GM15510 (cell line): Measurements from ENCODE around the gene BDH1.
A peak's percentile ranks its signal among the peaks of the same experiment; 100 is the strongest.

Source experiments
- POLR2A ChIP-seq: IDR thresholded peaks from 3 replicates; pipeline ENCODE4 v1.6.1; 2011; ENCODE audit warnings: borderline replicate concordance; ENCODE audit not compliant: insufficient read length; ENCODE audit errors: extremely low read depth

BDH1 gene

GRCh38 chr3:197583371-197583770 lies 27.6 kb upstream of the BDH1 start:
- TF ChIP-seq POLR2A = no peak

GRCh38 chr3:197580253-197580691 lies 24.5 kb upstream of the BDH1 start:
- no peak for TF ChIP-seq POLR2A

GRCh38 chr3:197578376-197578775 lies 22.6 kb upstream of the BDH1 start:
- TF ChIP-seq POLR2A = no peak

DNA sequence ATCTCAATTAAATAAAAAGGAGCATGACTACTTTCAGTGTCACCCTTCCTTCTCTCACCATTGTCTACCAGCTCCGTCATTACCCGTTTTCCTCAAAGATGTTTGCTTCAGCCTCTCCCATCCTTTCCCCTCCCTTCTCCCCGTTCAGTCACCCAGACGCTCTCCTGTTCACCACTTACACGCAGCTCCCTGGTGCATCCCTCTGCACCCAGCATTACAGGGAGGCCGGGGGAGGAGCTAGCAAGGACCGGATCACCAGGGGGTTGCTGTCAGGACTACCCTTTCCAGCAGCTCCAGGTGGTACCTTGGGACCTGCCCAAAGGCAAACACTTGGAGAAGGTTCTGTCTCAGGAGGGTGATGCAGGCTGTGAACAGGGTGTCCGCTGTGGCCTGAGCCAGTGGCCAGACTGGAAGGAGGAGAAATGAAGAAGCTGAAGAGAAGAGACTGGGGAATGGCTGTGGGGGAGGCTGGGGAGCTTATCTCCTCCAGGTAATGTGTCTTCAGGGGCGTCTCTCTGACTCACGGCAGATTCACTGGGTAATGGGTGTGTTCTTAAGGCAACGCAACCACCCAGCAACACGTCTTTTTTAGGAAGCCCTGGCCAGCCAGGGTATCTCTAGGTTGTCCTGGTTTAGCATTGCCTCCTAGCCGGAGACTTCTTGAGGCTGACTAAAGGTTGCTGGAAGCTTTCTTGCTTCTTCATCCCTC lies 21.8 kb upstream of the BDH1 start:
- TF ChIP-seq POLR2A = no peak

GRCh38 chr3:197576838-197577237 lies 21.1 kb upstream of the BDH1 start:
- TF ChIP-seq POLR2A = no peak

- no peak for TF ChIP-seq POLR2A
Observed at GRCh38 chr3:197575362-197575761, 19.6 kb upstream of the BDH1 start.

GRCh38 chr3:197573048-197573767 lies 17.4 kb upstream of the BDH1 start:
- TF ChIP-seq POLR2A = no peak

- no peak for TF ChIP-seq POLR2A
Observed at GRCh38 chr3:197567904-197568681, 12.3 kb upstream of the BDH1 start.

- no peak for TF ChIP-seq POLR2A
Observed at GRCh38 chr3:197564097-197564843, 8.5 kb upstream of the BDH1 start.

DNA sequence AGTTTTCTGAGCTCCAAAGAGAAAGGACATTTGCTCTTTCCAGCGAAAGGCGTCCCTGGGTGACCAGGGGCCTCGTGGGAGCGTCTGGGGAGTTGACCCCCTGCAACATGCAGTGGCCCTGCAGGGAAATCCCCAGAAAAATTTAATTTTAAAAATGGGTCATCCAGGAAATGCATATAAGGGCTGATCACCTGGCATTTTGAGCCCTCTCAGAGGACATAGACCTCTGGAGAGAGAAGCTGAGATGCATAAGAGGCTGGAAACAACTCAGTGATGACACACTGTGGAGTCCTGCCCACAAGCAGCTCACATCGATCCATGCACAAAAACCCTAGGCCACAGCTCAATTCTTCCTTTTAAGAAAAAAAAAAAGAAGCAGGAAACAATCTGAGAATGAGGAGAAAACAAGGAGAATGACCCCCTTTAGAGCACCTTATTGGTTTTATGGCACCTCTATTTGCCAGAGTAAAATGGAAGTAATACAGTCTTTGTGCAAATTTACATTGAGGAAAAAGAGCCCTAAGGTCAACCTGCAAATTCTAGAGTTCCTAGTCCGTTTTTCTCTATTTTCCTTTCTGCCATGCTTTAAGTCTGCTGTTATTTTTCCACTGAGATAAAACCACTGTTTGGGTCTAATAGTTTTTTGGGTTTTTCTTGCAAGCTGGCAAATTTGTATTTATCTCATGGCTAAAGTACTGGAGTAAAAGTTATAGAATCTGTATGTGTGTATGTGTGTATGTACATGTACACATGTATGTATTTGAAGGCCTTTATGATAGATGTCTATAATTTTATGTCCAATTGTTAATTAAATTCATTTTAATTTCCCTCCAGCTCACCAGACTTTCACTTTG lies 6.9 kb upstream of the BDH1 start:
- TF ChIP-seq POLR2A = no peak

GRCh38 chr3:197561926-197562325 lies 6.2 kb upstream of the BDH1 start:
- TF ChIP-seq POLR2A = no peak

GRCh38 chr3:197559651-197560050 lies 3.9 kb upstream of the BDH1 start:
- TF ChIP-seq POLR2A = no peak

DNA sequence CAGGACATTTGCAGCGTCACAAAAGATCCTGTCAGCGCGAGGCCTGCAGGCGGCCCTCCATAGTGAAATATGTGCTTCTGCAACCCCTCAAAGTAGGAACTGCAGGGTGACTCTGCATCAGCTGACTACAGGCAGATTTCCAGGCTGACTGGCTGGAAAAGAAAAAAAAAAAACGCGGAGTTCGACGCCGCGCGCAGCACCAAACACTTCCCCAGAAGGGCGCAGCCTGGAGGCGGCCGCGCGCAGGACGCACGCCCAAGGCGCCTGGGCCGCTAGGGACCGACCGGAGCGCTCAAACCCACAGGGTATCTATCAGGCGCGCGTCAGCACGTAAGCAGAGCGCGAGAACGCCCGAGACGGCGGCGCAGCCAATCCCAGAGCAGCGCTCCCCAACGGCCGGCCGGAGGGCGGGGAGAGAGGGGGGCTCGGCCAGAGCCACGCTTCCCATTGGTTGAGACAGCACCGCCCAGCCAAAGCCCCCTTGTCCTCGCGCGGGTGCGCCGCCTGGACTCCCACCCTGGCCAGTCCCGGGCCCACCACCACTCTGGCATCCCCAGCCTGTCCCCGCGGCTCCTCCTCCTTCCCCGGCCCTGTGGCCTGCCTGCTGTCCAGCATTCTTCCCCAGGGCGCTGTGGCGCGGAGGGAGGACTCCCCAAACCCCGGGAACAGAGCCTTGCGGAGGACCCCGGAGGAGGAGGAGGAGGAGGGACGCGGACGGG lies 1.0 kb downstream of the BDH1 start:
- TF ChIP-seq POLR2A = peak; percentile 79
